Measurements from ENCODE around the gene DSCAM. TPM values are rescaled to one million over a fixed set of nuclear protein-coding genes. Genes with fewer than 3 reads are reported as not detected.

Gene DSCAM
- total RNA-seq, 2 experiments from 2014 or later, result not detected

DNA sequence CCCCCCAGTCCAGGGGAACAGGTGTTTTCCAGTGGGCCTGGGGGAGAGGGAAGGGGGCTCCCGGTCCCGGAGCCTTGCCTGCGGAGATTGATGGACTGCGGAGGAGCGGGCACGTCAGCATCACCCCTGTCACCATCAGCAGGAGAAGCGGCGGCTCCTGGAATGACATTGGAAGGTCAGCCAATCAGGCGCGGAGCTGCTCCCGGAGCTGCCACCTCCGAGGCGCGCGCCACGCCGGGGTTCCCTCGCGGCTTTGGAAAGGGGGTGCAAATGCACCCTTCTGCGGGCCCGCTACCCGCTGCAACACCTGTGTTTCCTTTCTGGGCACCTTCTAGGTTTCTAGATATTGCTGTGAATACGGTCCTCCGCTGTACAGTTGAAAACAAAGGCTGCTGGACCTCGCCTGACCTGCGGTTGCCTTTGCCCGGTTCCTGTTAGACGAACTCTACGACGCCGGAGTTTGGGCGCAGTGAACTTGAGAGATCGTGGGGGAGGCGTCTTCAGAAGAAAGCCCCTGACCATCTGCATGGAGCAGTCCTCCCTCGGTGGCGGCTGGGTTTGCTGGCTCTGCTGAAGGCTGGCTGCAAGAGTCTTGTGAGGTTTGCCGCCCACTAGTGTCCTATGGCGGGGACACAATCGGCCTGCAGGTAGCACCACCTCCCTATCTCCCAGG lies 5.3 kb downstream of the DSCAM start:
- POLR2A ChIA-PET, result no interaction called here
- intact Hi-C loops (cut with DNase I, micrococcal nuclease), result no loop called here
- Histone ChIP-seq H3K4me1 (ENCODE audit: insufficient read depth, low read length) (no peaks in the 10 kb centered on the region), H3K27me3 (ENCODE audit: control insufficient read depth in 1 of 2, insufficient read depth in 2 of 2, low read length in 2 of 2) (peaks cover 19 to 34% of the 10 kb centered on the region in 2 experiments), H3K27ac (ENCODE audit: low read depth in 1 of 2, low read length in 2 of 2) (no peak overlapping the region), H3K36me3 (ENCODE audit: insufficient read depth, low read length) (no peaks in the 10 kb centered on the region), H3K9me3 (ENCODE audit: control insufficient read depth in 1 of 2, insufficient read depth in 1 of 2, low read length in 2 of 2) (peaks cover 0 to 9% of the 10 kb centered on the region in 2 experiments), H3K4me3 (ENCODE audit: low read length) (no peak overlapping the region)
- ATAC-seq (ENCODE audit: poor library complexity) (no peak), DNase-seq (no peak)
- H3K4me3 Mint-ChIP-seq, result no peak overlapping the region
- no peaks in the 10 kb centered on the region for H3K36me3 Mint-ChIP-seq (ENCODE audit: low read depth)
- peaks cover 75% of the 10 kb centered on the region for H3K27me3 Mint-ChIP-seq
- H3K27ac Mint-ChIP-seq, result no peak overlapping the region
- no peaks in the 10 kb centered on the region for H3K9me3 Mint-ChIP-seq
- CTCF ChIA-PET, result no interaction called here
- TF ChIP-seq, protein P1, sequence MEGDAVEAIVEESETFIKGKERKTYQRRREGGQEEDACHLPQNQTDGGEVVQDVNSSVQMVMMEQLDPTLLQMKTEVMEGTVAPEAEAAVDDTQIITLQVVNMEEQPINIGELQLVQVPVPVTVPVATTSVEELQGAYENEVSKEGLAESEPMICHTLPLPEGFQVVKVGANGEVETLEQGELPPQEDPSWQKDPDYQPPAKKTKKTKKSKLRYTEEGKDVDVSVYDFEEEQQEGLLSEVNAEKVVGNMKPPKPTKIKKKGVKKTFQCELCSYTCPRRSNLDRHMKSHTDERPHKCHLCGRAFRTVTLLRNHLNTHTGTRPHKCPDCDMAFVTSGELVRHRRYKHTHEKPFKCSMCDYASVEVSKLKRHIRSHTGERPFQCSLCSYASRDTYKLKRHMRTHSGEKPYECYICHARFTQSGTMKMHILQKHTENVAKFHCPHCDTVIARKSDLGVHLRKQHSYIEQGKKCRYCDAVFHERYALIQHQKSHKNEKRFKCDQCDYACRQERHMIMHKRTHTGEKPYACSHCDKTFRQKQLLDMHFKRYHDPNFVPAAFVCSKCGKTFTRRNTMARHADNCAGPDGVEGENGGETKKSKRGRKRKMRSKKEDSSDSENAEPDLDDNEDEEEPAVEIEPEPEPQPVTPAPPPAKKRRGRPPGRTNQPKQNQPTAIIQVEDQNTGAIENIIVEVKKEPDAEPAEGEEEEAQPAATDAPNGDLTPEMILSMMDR (IDR thresholded peaks at IDR 0.05), result no peak
- no peaks in the 10 kb centered on the region for H3K4me1 Mint-ChIP-seq (ENCODE audit: low read depth)

DNA sequence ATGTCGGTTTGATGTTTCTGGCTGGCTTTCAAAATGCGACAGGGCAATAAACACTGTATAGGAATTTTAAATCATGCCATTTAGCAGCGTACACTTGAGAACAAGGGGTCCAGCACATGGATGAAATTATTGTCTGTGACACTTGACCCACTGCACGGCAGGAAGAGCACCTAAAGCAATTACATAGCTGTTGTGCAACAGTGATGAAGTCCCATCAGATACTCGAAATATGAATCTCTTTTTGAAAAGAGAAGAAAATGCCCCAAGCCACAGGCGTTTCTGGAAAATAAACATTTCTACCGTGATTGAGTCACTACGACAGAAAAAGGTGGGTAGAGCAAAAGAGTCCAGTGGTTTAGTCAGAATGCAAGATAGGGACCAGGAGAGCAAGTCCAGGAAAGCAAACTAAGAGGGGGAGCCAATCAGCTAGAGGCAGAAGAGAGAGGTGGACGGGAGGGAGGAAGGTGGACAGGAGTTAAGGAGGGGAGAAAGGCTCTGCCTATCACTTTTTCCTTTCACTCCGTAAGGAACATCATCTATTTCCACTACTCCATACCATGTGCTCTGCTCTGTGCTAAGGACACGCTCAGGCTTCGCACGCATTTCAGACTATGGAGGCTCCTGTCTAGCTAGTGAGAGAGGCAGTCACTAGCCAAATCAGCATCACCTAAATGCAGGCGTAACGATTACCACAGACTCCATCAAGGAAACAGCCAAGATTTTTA lies 6.4 kb downstream of the DSCAM start:
- TF ChIP-seq, protein P1 (IDR thresholded peaks at IDR 0.05), result no peak
- POLR2A ChIA-PET, result no interaction called here

DNA sequence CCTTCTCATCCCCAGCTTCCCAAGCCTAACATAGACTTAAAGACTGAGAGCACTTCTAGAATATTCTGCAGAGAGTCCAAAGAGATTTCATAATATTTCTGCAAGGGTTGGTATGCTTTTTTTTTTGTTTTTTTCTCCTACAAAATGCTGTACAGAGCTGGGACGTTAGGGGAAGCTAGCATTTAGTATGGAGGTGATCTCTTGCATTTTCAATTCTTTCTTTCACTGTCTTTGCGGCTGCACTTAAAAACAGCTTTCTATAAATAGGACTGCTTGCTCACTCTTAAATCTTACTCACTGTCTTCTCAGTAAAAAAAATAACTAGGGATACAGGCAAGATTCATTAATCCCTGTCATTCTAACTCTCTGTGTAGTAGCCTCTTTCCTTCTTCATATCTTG lies 7.4 kb downstream of the DSCAM start:
- Histone ChIP-seq H3K27me3 (ENCODE audit: control insufficient read depth in 1 of 2, insufficient read depth in 2 of 2, low read length in 2 of 2) (peaks cover 15 to 18% of the 10 kb centered on the region in 2 experiments), H3K27ac (ENCODE audit: low read depth in 1 of 2, low read length in 2 of 2) (no peak overlapping the region), H3K4me3 (ENCODE audit: low read length) (no peak overlapping the region), H3K4me1 (ENCODE audit: insufficient read depth, low read length) (no peaks in the 10 kb centered on the region), H3K9me3 (ENCODE audit: control insufficient read depth in 1 of 2, insufficient read depth in 1 of 2, low read length in 2 of 2) (peaks cover 0 to 9% of the 10 kb centered on the region in 2 experiments), H3K36me3 (ENCODE audit: insufficient read depth, low read length) (no peaks in the 10 kb centered on the region)
- DNase-seq, result no peak
- ATAC-seq (ENCODE audit: poor library complexity), result no peak
- ChIA-PET CTCF (no interaction called here), POLR2A (no interaction called here)
- Mint-ChIP-seq H3K4me1 (ENCODE audit: low read depth) (no peaks in the 10 kb centered on the region), H3K36me3 (ENCODE audit: low read depth) (no peaks in the 10 kb centered on the region), H3K27me3 (peaks cover 64% of the 10 kb centered on the region), H3K27ac (no peak overlapping the region), H3K9me3 (no peaks in the 10 kb centered on the region), H3K4me3 (no peak overlapping the region)
- TF ChIP-seq, protein P1 (IDR thresholded peaks at IDR 0.05), result no peak
- intact Hi-C loops (cut with DNase I, micrococcal nuclease), result no loop called here

More for the DNA sequence above, 6.4 kb downstream of the DSCAM start:
- DNase-seq, result no peak
- no peak for ATAC-seq (ENCODE audit: poor library complexity)
- Mint-ChIP-seq H3K4me3 (no peak overlapping the region), H3K36me3 (ENCODE audit: low read depth) (no peaks in the 10 kb centered on the region), H3K9me3 (no peaks in the 10 kb centered on the region), H3K27ac (no peak overlapping the region), H3K4me1 (ENCODE audit: low read depth) (no peaks in the 10 kb centered on the region), H3K27me3 (peaks cover 74% of the 10 kb centered on the region)
- H3K4me1 ChIP-seq (ENCODE audit: insufficient read depth, low read length), result no peaks in the 10 kb centered on the region
- no peak overlapping the region for H3K27ac ChIP-seq (ENCODE audit: low read depth in 1 of 2, low read length in 2 of 2)
- intact Hi-C loops (cut with DNase I, micrococcal nuclease), result no loop called here
- peaks cover 0 to 9% of the 10 kb centered on the region in 2 experiments for H3K9me3 ChIP-seq (ENCODE audit: control insufficient read depth in 1 of 2, insufficient read depth in 1 of 2, low read length in 2 of 2)
- peaks cover 19 to 27% of the 10 kb centered on the region in 2 experiments for H3K27me3 ChIP-seq (ENCODE audit: control insufficient read depth in 1 of 2, insufficient read depth in 2 of 2, low read length in 2 of 2)
- H3K36me3 ChIP-seq (ENCODE audit: insufficient read depth, low read length), result no peaks in the 10 kb centered on the region
- CTCF ChIA-PET, result no interaction called here
- no peak overlapping the region for H3K4me3 ChIP-seq (ENCODE audit: low read length)
